Hepatocyte (in vitro differentiated cells): ENCODE results near the gene CDYL. TPM values are rescaled to one million over a fixed set of nuclear protein-coding genes. Genes with fewer than 3 reads are reported as not detected.

Experiments used
- DNase-seq: peaks from one replicate; pipeline ENCODE4 v3.0.0-alpha.2; 2016; ENCODE audit warnings: low spot score
- H2AFZ ChIP-seq: fragments of 200-600 bp; sonication (generic); 2 replicates; pipeline ENCODE4 v1.6.0; 2016; ENCODE audit warnings: antibody characterized with exemption, mild to moderate bottlenecking
- H3K27ac ChIP-seq: fragments of 200-600 bp; sonication (generic); 2 replicates; pipeline ENCODE4 v1.5.1; 2016; ENCODE audit warnings: mild to moderate bottlenecking
- H3K27me3 ChIP-seq: fragments of 200-600 bp; sonication (generic); 2 replicates; pipeline ENCODE4 v1.6.1; 2016
- H3K36me3 ChIP-seq: fragments of 200-600 bp; sonication (generic); replicated peaks from 2 replicates; pipeline ENCODE4 v1.5.1; 2016; ENCODE audit warnings: low read depth; ENCODE audit not compliant: insufficient read depth
- H3K4me1 ChIP-seq: fragments of 200-600 bp; sonication (generic); 2 replicates; pipeline ENCODE4 v1.5.1; 2016; ENCODE audit warnings: mild to moderate bottlenecking, moderate library complexity; ENCODE audit not compliant: insufficient read depth
- H3K4me2 ChIP-seq: fragments of 200-600 bp; sonication (generic); 2 replicates; pipeline ENCODE4 v1.6.0; 2016
- H3K4me3 ChIP-seq: fragments of 200-600 bp; sonication (generic); 2 replicates; pipeline ENCODE4 v1.5.1; 2016; ENCODE audit warnings: mild to moderate bottlenecking
- H3K79me2 ChIP-seq: fragments of 200-600 bp; sonication (generic); 2 replicates; pipeline ENCODE4 v1.6.0; 2017; ENCODE audit warnings: mild to moderate bottlenecking
- H3K9me2 ChIP-seq: fragments of 200-600 bp; sonication (generic); replicated peaks from 2 replicates; pipeline ENCODE4 v1.6.0; 2017; ENCODE audit warnings: mild to moderate bottlenecking; ENCODE audit not compliant: insufficient read depth
- H3K9me3 ChIP-seq: fragments of 200-600 bp; sonication (generic); 2 replicates; pipeline ENCODE4 v1.5.1; 2016; ENCODE audit warnings: low read depth, mild to moderate bottlenecking
- H4K20me1 ChIP-seq: fragments of 200-600 bp; sonication (generic); 2 replicates; pipeline ENCODE4 v1.6.0; 2016; ENCODE audit warnings: mild to moderate bottlenecking; ENCODE audit not compliant: insufficient read depth, poor library complexity, severe bottlenecking
- CTCF ChIP-seq: fragments of 200-600 bp; sonication (generic); IDR thresholded peaks from 2 replicates; pipeline ENCODE4 v1.5.1; 2016; ENCODE audit warnings: antibody characterized with exemption, mild to moderate bottlenecking; ENCODE audit not compliant: poor library complexity
- EZH2 ChIP-seq: fragments of 200-600 bp; sonication (generic); IDR thresholded peaks from 2 replicates; pipeline ENCODE4 v1.6.1; 2016; ENCODE audit warnings: antibody characterized with exemption, mild to moderate bottlenecking, borderline replicate concordance
- EZH2phosphoT487 ChIP-seq: fragments of 200-600 bp; sonication (generic); IDR thresholded peaks from one replicate; pipeline ENCODE4 v1.6.1; 2018; ENCODE audit warnings: antibody characterized with exemption, mild to moderate bottlenecking, low read depth, moderate library complexity; ENCODE audit not compliant: unreplicated experiment, severe bottlenecking
- WGBS: methylation state at CpG from one replicate; pipeline ENCODE4 v1.1.6; 2016; ENCODE audit warnings: low lambda C conversion rate; ENCODE audit errors: missing lambda C conversion rate; 5-methylcytosine and 5-hydroxymethylcytosine counted together
- polyA plus RNA-seq: library from polyadenylated mRNA; unstranded; fragments of >200 nt; fragmentation: Nextera tagmentation; extraction: Ambion mirVana; gene quantifications from 2 replicates; pipeline ENCODE4 v1.2.1, GENCODE V29; 2016
- total RNA-seq: library from RNA; depleted of rRNA; stranded (reverse); fragments of >200 nt; gene quantifications from 2 replicates; pipeline ENCODE4 v1.2.3, GENCODE V29; 2014

Gene CDYL
- total and polyA plus RNA-seq, 2 experiments from 2014 or later: 25.3 to 30.4 TPM

GRCh38 chr6:4936681-4937041, 160.5 kb downstream of the CDYL start:
- no peaks in the 10 kb centered on the region for H3K36me3 ChIP-seq
- H3K4me3 ChIP-seq: no peak overlapping the region
- WGBS: 26% methylated on average over 4 of the region's 4 CpGs
- TF ChIP-seq EZH2phosphoT487 (no peak), CTCF (peak; percentile 69), EZH2 (no peak)
- no peaks in the 10 kb centered on the region for H4K20me1 ChIP-seq
- no peaks in the 10 kb centered on the region for H3K27me3 ChIP-seq
- no peak overlapping the region for H3K27ac ChIP-seq
- H3K4me2 ChIP-seq: no peak overlapping the region
- H3K4me1 ChIP-seq: peaks cover 16% of the 10 kb centered on the region
- H3K9me3 ChIP-seq: no peaks in the 10 kb centered on the region
- peak; percentile 70 for DNase-seq
- peaks cover 59% of the 10 kb centered on the region for H3K79me2 ChIP-seq
- no peaks in the 10 kb centered on the region for H3K9me2 ChIP-seq
- no peak overlapping the region for H2AFZ ChIP-seq

- no peak for TF ChIP-seq EZH2
- TF ChIP-seq CTCF: no peak
- TF ChIP-seq EZH2phosphoT487: no peak
- H3K9me3 ChIP-seq: no peaks in the 10 kb centered on the region
- H3K4me1 ChIP-seq: peaks cover 14% of the 10 kb centered on the region
- H3K9me2 ChIP-seq: no peaks in the 10 kb centered on the region
- peaks cover 52% of the 10 kb centered on the region for H3K79me2 ChIP-seq
- no peaks in the 10 kb centered on the region for H4K20me1 ChIP-seq
- no peaks in the 10 kb centered on the region for H3K27me3 ChIP-seq
- H2AFZ ChIP-seq: no peak overlapping the region
- no peak for DNase-seq
- H3K4me3 ChIP-seq: no peak overlapping the region
- no peaks in the 10 kb centered on the region for H3K36me3 ChIP-seq
- 92% methylated on average over 9 of the region's 9 CpGs for WGBS
- H3K4me2 ChIP-seq: no peak overlapping the region
- H3K27ac ChIP-seq: no peak overlapping the region
These were observed 161.2 kb downstream of the CDYL start for GRCh38 chr6:4937414-4937813.

- 94% methylated on average over 1 of the region's 1 CpG for WGBS
These were observed 163.0 kb downstream of the CDYL start for GRCh38 chr6:4939241-4939640.

GRCh38 chr6:4940416-4940815, 164.2 kb downstream of the CDYL start:
- H3K79me2 ChIP-seq: peaks cover 30% of the 10 kb centered on the region
- H3K4me3 ChIP-seq: no peak overlapping the region
- H4K20me1 ChIP-seq: no peaks in the 10 kb centered on the region
- no peak overlapping the region for H3K27ac ChIP-seq
- TF ChIP-seq EZH2: no peak
- no peak for TF ChIP-seq EZH2phosphoT487
- TF ChIP-seq CTCF: no peak
- H3K27me3 ChIP-seq: no peaks in the 10 kb centered on the region
- H3K36me3 ChIP-seq: no peaks in the 10 kb centered on the region
- WGBS: 85% methylated on average over 5 of the region's 5 CpGs
- H2AFZ ChIP-seq: no peak overlapping the region
- peaks cover 14% of the 10 kb centered on the region for H3K4me1 ChIP-seq
- H3K9me3 ChIP-seq: no peaks in the 10 kb centered on the region
- no peak overlapping the region for H3K4me2 ChIP-seq
- DNase-seq: no peak
- H3K9me2 ChIP-seq: no peaks in the 10 kb centered on the region

More at GRCh38 chr6:4939241-4939640, 163.0 kb downstream of the CDYL start:
- H3K4me1 ChIP-seq: peaks cover 14% of the 10 kb centered on the region
- H3K9me2 ChIP-seq: no peaks in the 10 kb centered on the region
- peaks cover 39% of the 10 kb centered on the region for H3K79me2 ChIP-seq
- H4K20me1 ChIP-seq: no peaks in the 10 kb centered on the region
- no peak overlapping the region for H3K27ac ChIP-seq
- H3K27me3 ChIP-seq: no peaks in the 10 kb centered on the region
- H3K4me3 ChIP-seq: no peak overlapping the region
- H2AFZ ChIP-seq: no peak overlapping the region
- H3K36me3 ChIP-seq: no peaks in the 10 kb centered on the region
- TF ChIP-seq EZH2phosphoT487: no peak
- DNase-seq: no peak
- no peak overlapping the region for H3K4me2 ChIP-seq
- H3K9me3 ChIP-seq: no peaks in the 10 kb centered on the region
